ENCODE data around the gene TBC1D10B.

TBC1D10B gene

DNA sequence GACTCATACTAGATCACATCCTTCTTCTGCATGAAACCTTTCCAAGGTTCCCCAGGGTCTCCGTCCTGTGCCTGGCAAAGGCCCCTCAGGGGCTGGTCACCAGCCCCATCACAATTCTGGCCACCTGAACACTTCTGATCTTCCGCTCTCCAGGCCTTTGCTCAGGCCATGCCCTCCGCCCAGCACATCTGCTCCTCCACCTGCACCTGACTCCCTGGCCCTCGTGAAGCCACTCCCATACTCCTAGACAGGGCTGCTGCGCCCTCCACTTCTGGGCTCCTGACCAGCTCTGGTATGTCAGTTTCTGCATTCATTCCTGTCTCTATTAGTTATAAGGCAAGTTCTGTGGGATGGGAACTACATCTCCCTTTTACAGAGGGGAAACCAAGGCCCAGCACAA, 2.4 kb upstream of the TBC1D10B start:
- DNase-seq, result no peak

DNA sequence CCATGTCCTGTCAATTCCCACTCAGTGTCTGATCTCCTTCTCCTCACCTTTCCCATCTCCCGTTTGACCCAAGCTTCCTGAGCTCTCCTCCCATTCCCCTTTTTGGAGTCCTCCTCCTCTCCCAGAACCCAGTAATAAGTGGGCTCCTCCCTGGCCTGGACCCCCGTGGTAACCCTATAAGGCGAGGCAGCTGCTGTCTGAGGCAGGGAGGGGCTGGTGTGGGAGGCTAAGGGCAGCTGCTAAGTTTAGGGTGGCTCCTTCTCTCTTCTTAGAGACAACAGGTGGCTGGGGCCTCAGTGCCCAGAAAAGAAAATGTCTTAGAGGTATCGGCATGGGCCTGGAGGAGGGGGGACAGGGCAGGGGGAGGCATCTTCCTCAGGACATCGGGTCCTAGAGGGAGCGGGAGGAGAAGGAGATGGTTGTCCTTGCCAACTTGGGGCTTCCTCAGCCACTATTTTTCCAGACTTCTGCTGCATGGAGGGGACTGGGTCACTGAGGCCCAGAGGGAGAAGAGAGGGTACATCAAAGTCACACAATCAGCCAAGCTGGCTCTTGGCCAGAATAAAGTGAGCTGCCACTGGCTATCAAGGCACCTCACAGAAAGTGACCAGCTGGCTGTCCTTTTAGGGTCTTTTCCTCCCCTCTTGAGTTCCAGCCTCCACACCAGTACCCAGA, 1.9 kb upstream of the TBC1D10B start:
- peak; percentile 34 for DNase-seq

DNA sequence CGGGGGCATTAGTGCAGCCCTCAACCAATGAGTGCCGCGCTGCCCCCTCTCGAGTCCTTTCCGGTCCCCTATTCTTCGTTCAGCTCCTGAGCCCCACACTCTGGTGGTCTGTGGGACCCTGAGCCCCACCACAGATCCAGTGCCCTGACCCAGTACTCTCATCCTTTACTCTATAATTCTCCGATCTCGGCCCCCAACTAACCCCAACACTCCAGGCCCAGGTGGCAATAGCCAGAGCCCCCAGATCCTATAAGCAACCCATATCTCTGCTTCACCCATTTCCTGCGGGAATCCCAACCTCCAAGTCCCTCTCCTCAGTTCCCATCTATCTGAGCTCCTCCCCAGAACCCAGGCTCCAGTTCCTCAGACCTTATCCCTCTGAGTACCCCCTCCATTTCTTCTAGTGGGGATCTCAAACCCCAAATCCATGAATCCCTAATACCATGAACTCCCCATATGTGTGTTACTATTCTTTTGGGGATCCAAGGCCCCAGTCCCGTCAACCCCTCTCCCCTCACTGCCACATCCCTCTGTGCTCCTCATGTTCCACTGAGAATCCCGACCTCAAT, 1.0 kb upstream of the TBC1D10B start:
- DNase-seq, result no peak

DNA sequence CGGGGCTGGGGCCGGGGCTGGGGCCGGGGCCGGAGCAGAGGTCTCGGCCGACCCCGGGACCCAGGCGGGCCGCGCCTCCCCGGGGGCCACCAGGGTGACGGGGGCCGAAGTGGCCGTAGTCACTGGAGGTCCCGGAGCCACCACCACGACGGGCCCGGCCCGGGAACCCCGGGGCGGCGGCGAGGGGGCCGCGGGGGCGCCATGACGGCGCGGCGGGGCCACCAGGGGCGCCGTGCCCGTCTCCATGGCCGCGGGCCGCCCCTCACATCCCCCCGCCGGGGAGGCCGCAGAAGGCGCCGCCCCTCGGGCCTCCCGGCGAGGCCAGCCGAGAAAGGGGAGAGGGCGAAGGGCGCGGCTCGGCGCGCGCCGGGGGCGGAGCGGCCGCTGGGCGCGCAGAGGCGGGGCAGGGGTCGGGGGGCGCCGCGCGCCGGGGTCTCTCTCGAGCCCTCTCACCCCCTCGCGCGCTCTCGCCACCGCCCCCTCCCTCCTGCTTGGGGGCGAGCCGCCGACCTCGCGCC, 297 bp downstream of the TBC1D10B start:
- DNase-seq, result no peak

DNA sequence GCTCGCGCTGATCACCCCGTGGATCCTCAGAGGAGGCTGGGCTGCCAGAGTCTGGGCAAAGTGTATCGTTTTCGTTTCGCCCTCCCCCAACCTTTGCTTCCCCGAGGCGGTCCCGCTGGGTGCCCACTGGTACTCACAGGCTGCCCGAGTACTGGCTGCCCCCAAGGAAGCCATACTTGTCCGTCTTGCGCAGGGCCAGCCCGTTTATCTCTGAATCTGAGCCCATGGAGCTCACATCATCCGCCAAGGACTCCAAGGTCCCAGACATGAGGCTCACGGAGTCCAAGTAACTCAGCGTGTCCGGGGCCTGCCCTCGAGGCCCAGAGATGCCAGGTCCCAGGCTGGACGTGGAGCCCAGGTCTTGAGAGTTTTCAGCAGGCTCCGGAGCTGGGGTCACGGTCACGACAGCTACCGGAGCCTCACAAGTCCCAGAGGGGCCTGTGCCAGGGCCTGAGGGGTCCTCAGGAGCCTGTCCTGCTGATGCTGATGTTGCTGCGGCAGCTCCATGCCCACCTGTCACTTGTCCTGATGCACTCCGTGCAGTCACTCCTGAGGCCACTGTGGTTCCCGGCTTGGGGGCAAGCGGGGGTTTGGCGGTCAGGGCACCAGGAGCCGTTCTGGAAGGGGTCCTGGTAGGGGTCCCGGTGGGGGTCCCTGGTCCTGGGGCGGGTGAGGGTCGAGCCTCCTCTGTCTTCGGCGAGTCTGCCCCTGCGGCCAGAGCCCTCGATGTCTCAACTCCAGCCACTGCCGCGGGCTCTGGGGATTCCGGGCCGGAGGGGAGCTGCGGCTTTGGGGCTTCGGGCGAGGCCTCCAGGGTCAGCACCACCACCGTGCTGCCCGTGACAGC, 980 bp downstream of the TBC1D10B start:
- peak; percentile 21 for DNase-seq

DNA sequence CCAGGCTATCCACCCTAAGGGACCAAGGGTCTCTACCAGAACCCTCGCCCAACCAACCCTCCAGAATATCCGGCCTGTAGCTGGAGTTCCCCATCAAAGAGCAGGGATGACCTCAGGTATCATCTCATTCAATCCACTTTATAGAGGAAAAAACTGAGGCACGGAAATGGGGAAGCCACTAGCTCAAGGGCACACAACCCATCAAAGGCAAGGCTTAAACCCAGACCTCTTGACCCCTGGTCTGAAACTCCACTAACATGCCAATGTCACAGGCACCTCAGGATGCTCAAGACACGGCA, 1.6 kb downstream of the TBC1D10B start:
- DNase-seq, result no peak

DNA sequence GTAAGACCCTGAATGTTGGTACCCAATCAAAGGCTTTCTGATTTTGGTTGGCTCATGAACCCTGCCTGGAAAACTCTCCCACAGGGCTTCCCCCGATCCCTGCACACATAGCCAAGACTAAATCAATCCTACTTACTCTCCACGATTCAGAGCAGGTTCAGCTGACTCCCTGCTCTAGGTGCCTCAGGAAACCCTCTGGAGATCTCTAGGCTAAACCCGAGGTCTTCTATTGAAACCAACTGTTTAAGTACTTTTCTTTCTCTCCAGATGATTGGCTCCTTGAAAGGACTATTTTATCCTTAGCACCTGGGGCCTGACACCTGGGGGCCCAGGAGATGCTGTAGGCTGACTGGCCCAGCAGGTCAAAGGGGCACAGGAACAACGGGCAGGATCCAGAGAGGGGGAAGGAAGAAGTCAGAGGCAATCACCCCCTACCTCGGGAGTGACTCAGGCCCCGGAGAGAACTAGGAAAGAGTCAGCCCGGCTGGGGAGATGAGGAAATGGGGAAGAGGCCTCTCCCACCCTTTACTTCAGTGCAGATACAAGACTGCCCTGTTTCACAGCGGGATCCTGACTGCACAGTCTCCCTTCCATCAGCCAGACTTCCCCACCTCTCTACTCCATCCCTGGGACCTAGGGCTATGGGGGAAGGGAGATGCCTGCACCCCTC, 2.0 kb downstream of the TBC1D10B start:
- DNase-seq, result peak; percentile 15

DNA sequence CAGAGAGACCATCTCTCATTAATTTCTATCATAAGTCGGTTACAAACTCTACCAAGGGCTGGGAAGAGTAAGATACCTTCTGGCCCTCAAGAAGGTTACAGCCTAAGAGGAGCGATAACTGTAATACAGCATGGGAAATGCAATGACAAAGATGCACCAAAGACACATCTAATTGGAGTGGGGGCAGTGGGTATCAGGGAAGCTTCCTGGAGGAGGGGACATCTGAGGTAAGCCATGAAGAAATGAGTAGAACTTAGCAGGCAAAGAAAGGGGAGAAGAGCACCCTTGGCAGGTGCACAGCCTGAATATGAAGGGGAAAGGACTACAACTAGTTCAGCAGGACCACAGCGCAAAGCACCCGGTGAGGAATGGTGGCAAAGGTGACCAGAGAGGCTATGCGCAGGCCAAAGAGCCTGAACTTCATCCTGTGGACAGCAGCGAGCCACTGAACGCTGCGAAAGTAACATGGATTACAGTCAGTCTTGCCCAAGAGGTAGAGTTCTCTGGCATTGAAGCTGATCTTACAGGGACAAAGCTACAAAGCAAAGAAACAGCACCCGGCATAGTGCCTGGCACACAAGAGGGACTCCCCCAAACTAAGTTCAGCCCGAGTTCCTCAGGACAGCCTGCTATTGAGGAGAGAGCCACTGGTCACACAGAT, 2.8 kb downstream of the TBC1D10B start:
- no peak for DNase-seq

DNA sequence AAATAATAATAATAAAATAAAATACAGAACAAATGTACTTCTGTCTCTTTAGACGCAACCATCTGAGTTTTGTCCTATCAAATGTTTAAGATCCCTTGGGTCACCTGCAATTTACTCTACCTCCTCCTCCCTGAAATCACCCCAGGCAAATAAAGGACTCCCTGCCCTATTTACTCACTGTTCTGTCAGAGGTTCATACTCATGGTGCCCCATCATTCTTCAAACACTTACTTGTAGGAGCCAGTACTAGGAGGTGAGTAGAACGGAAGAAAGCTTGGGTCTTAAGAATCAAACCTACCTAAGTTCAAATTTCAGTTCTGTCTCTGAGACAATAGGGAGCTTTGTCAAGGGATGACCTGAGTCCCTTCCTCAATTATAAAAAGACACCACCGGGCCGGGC, 3.8 kb downstream of the TBC1D10B start:
- DNase-seq, result no peak

DNA sequence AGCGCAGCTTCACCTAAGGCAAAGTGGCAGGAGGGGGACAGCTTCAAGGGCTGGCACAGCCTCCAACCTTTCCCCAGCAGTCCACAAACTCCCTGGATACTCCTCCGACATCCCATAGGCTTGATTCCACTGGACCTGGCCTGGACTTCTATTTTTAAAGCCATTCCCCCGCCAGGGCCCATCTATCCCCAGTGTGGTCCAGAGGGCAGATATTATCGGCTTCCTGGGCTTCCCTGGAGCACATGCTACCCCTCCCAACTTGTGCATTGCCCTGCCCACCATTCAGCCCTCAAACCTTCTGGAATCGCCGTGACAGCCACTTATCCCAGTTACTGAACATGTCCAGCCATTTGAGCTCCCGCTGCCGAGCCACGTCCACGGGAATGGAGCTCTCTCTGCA, 5.1 kb downstream of the TBC1D10B start:
- no peak for DNase-seq

DNA sequence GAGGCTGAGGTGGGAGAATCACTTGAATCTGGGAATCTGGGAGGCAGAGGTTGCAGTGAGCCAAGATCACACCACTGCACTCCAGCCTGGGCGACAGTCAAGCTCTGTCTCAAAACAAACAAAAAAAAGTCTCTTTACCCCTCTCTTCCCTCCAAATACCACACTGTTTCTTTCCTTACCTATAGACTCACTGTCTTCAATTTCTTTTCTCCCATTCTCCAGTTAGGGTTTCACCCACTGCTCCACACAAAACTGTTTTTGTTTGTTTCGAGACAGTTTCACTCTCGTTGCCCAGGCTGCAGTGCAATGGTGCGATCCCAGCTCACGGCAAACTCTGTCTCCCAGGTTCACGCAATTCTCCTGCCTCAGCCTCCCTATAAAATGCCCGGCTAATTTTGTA, 9.1 kb downstream of the TBC1D10B start:
- no peak for DNase-seq

DNA sequence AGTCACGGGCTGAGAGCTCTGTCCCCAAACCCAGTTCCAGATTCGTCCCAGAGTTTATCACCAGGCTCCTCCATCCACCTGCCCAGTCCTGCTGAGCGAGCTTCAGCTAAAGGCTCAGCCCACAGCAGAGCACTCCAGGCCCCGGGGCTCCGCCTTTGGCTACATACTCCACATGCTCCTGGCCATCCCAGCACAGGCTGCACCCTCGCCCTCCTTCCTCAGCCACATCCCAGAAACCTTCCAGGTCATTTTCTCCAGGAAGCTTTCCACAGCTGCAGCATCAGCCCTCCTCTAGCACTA, 10.5 kb downstream of the TBC1D10B start:
- no peak for DNase-seq

DNA sequence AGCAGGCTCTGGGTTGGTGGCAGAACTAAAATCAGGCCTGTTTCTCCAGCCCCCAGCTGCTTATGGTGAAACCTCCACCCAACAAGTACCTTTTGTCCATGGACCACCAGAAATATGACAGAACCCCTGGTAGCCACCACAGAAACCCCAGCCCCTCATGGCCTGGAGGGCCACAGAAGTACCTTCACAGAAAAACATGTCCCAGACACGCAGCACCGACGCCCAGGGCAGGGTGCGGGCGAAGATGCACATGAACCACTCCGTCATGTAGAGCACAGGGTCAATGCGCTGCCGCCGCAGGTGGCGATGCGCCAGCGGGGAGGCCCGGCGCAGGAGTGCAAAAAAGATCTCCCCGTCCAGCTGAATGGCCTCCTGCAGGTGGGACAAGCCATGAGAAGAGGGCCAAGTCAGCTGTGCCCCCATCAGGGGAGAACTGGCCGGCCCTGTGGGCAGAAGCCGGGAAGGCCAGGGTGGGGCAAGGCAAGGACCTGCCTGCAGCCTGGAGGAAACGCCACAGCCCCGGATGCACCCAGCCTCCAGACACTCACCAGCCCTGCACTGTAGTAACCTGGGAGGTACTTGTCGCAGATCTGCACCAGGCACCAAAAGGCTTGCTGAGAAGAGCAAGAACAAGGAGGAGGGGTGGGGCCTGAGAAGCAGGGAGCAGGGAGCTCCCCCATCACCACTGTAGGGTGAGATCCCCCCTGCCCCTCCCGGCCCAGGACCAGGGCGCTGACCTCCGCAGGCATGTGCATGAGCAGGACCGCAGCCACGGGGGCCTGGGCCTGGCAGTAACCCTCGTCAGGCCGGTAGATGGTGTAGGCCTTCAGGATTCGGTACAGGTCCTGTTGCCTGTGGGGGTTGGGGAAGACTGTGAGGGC, 11.1 kb downstream of the TBC1D10B start:
- DNase-seq, result no peak

DNA sequence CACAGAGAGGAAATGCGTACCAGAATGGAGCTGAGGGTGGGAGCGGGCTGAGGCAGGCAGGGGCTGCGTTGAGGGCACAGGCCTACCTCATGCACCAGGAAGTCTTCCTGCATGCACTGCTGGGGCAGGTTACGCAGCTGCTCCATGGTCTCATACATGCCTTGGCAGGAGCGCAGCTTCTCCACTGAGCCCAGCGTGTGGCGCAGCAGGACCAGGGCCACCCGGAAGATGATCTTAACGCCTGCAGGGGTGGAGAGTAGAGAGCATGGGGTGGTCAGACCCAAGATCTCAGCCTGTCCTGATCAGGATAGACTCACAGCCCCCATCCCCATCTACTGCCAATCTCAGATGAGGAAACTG, 11.7 kb downstream of the TBC1D10B start:
- DNase-seq, result no peak

DNA sequence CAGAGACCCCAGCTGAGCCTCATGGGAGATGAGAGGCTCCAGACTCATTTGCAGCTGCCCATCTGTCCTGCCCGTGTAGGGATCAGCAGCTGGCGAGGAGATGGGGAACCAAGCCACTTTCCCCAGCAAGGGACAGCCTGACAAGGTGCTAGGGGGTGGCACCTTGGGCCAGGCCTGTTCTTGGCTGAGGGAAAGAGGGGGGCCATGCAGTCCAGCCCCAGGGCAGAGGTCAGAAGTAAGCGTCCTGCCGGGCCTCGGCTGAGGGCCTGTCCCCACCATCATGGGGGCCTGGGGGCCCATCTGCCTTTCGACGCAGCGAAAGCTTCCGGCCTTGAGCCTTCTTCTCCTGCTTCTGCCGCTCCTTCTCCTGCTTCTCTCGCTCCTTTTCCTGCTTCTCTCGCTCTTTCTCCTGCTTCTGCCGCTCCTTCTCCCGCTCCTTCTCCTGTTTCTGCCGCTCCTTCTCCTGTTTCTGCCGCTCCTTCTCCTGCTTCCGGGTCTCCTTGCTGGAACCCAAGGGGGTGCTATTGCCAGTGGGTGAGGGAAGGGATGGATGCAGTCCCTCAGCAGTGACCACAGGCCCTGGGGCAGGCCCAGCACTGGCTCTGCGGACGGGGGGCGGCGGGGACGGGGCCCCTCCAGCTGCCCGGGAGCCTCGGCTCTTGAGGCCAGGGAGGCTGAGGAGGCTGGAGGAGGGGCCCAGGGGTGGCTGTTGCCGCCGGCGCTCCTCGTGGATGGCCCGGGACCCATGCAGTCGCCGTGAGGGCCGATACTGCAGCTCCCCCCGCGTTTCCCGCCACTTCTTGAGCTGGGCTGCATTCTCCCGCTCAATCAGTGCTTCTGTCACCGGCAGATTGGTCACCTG, 12.3 kb downstream of the TBC1D10B start:
- DNase-seq, result peak; percentile 7

DNA sequence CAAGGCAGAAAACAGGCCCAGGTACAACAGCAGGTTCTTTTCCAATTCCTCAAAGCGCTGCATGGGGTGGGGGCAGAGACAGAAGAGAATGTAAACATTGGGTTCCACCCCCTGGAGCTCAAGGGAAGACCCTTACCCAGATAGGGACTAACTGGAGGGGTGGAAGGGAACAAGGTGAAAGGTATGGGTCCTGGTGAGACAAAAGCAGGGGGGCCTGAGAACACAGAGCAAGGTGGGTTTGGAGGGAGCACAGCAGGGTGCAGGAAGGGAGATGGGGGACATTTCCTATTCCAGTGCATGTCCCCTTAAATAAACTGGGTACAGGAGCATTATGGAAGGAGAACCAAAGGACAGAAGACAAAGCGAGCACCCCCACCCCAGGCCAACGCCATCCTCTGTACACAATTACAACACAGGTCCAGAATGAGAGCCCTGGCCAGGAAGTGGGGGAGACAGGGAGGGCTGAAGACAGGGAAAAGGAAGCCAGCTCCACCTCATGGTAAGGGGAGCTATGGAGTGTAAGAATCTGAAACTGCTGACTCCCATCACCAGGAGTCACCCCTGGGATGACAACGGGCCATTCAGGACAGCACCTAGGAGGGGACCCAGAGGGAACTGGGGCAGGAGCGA, 13.1 kb downstream of the TBC1D10B start:
- no peak for DNase-seq

DNA sequence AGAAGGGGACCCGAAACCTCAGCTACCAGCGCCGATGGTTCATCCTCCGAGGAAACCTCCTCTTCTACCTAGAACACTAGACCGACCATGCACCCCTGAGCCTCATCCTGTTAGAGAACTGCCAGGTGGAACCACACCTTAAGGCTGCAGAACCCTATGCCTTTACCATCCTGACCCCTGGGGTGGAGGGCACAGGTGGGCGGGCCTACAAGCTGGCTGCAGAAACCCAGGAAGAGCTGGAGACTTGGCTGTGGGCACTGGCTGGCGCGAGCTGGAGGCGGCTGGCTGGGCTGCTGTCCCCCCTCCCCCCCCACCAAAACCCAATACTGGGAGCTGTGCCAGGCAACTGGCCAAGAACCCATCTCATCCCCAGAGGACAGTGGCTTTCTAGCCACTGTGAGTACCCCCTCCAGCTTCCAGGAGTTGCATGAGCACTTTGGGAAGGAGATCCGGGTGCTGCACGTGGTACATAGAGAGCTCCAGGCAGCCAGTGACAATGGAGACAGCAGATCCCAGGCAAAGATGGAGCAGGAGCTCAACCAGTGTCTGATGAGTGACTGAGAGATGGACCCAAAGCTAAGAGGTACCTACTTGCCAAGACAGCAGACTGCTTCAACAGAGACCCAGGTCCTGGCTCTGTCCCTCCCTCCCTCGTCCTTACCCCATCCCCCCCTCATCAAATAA, 13.8 kb downstream of the TBC1D10B start:
- DNase-seq, result no peak

DNA sequence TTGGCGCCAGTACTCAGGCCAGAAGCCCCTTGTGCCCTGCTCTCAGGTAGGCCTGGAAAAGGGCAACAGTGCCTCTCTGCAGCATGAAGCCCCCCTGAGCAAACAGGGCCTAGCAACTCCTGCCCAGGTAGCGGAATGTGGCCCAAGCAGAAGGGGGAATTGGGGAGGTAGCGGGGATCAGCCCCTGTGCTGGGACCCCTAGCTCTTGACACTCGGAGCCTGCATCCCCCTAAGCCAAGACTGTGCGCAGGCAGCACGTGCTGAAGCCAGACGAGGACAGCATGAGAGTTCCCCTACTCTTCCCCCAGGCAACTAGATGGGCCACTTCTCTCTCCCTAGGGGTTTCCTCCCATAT, 14.4 kb downstream of the TBC1D10B start:
- no peak for DNase-seq

DNA sequence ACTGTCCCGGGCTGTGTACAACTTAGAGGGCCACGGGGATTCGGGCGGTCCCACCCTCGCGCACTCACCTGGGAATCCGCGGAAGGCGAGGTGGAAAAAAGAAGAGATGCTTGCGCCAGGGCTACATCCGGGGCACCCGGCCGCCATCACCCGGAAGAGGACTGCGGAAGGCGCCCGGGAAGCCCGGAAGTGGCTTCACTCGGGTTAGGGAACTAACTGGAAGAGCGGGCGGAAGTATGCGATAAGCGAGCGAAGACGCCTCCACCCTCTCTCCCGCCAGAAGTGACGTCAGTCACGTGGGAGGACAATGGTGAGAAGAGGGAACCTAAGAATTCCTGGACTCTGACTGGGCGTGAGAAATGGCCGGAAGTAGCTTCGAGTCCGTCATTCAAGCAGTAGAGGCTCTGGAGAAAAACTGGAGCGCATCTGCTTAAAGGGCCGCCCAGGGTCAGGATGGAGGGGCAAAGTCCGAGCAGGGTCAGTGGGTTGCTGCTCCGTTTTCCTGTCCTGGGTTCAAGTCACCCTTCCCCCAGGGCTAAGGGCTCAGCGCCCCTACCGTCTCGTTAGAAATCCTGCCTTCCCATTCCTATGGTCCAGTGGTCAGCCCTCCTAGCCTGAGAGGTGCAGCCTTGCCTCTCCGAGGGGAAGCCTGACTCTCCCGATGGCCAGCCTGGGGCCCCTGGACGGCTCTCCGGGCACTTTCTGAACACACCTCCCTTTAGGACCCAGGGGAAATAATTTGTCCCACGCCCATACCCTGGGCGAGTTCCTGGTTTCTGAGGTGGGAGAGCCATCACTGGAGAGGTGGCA, 14.9 kb downstream of the TBC1D10B start, which contains the start of gene CD2BP2:
Gene CD2BP2, minus strand, starts transcription at position 165 of the 810 bp plus-strand sequence. CDS start 627 bp downstream, outside the sequence.
- DNase-seq, result peak; percentile 99
